ENCODE measurements around the gene ADCK1.
"Not testable (repeated sequence)": the region's sequence is repeated elsewhere in the genome, so short reads cannot be mapped to it uniquely, and the experiment has no call there.

The ADCK1 gene

DNA sequence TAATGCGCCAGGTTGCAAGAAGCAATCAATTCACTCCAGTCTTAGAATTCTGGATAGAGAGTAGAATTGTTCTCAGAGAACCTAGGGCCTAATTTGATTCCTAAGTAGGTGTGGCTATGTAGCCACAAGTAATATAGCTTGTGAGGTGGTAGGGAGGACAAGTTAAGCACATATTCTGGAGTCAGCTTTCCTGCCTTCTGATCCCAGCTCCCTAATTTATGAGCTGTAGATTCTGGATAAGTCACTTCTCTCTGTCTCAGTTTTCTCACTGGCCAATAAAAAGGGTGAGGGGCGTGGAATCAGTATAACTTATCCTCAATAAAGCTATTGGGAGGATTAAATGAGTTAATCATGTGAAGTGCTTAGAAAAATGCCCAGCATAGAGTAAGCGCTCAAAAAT lies 35.9 kb upstream of the ADCK1 start:
- H3K4me3 ChIP-seq (replicated peaks; ENCODE audit: low read depth, low read length) = no peak overlapping the region
- DNase-seq (ENCODE audit: extremely low read depth, low read depth) = no peak
- TF ChIP-seq, protein P1, sequence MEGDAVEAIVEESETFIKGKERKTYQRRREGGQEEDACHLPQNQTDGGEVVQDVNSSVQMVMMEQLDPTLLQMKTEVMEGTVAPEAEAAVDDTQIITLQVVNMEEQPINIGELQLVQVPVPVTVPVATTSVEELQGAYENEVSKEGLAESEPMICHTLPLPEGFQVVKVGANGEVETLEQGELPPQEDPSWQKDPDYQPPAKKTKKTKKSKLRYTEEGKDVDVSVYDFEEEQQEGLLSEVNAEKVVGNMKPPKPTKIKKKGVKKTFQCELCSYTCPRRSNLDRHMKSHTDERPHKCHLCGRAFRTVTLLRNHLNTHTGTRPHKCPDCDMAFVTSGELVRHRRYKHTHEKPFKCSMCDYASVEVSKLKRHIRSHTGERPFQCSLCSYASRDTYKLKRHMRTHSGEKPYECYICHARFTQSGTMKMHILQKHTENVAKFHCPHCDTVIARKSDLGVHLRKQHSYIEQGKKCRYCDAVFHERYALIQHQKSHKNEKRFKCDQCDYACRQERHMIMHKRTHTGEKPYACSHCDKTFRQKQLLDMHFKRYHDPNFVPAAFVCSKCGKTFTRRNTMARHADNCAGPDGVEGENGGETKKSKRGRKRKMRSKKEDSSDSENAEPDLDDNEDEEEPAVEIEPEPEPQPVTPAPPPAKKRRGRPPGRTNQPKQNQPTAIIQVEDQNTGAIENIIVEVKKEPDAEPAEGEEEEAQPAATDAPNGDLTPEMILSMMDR (IDR thresholded peaks at IDR 0.05; ENCODE audit: low read depth, low read length, missing control alignments) = no peak

DNA sequence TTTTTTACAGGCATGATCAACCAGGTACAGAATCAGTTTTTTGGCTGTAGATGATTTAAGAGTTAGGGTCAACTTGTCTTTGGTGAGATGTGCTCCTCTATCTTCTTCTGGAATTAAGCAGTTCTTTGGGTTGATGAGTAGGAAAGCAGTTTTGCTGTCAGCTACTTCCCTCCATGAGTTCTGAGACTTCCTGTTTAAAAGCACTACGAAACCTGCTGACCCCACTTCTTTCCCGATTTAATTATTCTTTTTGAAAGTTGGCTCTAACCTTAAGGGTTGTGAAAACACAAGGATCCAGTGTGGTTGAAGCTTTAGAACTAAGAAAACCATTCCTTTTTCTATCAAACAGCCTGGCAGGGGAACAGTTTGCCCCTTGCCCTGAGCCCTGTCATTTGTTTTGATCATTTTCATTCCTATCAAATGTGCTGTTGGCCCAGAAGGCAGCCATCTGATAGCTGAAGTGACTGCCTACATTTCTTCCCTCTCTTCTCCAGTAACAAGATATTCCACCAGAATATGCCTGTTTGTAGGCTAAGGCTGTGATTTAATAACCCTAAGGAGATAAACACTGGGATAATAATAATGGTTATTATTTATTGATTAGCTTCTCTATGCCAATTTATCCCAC lies 31.4 kb upstream of the ADCK1 start:
- H3K4me3 ChIP-seq (replicated peaks; ENCODE audit: low read depth, low read length) = not testable (repeated sequence)

DNA sequence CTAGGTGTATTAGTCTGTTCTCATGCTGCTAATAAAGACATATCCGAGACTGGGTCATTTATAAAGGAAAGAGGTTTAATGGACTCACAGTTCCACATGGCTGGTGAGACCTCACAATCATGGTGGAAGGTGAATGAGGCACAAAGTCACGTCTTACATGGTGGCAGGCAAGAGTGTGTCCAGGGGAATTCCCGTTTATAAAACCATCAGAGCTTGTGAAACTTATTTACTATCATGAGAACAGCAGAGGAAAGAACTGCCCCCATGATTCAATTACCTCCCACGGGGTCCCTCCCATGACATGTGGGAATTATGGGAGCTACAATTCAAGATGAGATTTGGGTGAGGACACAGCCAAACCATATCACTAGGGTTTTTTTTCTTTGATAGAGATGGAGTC lies 25.9 kb upstream of the ADCK1 start:
- DNase-seq (ENCODE audit: extremely low read depth, low read depth); H3K4me3 ChIP-seq (replicated peaks; ENCODE audit: low read depth, low read length): not testable (repeated sequence)

More for the DNA sequence above, 31.4 kb upstream of the ADCK1 start:
- DNase-seq (ENCODE audit: extremely low read depth, low read depth) = not testable (repeated sequence)

DNA sequence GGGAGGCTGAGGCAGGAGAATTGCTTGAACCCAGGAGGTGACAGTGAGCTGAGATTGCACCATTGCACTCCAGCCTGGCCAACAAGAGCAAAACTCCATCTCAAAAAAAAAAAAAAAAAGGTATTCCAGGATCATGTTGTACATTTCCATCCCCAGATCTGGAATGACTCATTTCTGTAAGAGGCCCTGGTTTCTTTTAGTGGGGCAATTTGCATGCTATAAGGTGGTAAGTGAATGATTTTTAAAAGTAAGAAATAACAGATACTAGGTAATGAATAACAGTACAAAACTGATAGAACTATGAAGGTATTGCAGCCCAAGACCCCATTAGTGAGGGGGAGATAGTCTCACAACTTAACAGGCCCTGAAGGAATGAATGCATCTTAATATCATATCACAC lies 17.7 kb upstream of the ADCK1 start:
- DNase-seq (ENCODE audit: extremely low read depth, low read depth) = no peak
- TF ChIP-seq, protein P1 (IDR thresholded peaks at IDR 0.05; ENCODE audit: low read depth, low read length, missing control alignments) = no peak
- H3K4me3 ChIP-seq (replicated peaks; ENCODE audit: low read depth, low read length) = no peak overlapping the region

DNA sequence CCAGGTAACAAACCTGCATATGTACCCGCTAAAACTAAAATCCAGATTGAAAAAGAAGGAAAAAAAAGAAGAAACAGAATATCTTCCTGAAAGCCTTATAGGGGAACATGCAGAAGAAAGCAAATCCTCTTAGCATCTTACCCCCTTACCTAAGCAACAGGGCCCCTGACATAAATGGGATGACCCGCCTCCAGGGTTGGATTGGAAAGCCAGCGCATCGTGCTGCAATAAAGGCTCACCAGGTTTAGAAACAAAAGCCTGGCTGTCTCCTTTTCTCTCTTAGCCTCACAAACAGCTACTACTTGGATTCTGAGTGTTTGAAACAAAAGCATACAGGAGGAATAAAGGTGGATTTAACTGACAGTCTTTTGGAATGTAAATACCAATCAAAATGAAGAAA lies 13.8 kb upstream of the ADCK1 start:
- TF ChIP-seq, protein P1 (IDR thresholded peaks at IDR 0.05; ENCODE audit: low read depth, low read length, missing control alignments) = no peak
- DNase-seq (ENCODE audit: extremely low read depth, low read depth) = no peak
- H3K4me3 ChIP-seq (replicated peaks; ENCODE audit: low read depth, low read length) = no peak overlapping the region

DNA sequence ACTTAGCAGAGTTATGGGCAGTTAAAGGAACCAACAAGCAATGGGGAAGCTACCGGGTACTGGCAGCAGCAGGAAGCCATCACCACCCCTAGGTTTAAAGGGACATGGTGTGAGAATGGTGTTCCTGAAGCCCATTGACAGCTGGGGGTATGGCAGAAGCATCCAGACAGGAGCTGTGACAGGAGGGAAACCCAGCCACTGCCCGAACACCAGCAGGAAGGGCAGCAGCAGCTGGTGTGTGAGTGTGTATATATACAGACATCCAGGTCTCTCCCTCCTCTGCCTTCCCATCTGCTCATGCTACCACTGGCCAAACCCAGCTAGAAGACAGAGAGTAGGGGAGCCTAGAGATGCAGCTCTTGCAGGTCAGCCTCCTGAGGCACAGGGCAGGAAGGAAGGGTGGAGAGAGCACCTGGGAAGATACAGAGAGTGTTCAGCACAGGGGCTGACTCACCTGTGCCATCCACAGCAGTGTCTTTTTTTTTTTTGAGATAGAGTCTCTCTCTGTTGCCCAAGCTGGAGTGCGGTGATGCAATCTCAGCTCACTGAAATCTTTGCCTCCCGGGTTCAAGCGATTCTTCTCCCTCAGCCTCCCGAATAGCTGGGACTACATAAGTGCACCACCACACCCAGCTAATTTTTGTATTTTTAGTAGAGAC lies 9.2 kb upstream of the ADCK1 start:
- H3K4me3 ChIP-seq (replicated peaks; ENCODE audit: low read depth, low read length) = no peak overlapping the region
- TF ChIP-seq, protein P1 (IDR thresholded peaks at IDR 0.05; ENCODE audit: low read depth, low read length, missing control alignments) = no peak
- DNase-seq (ENCODE audit: extremely low read depth, low read depth) = no peak

DNA sequence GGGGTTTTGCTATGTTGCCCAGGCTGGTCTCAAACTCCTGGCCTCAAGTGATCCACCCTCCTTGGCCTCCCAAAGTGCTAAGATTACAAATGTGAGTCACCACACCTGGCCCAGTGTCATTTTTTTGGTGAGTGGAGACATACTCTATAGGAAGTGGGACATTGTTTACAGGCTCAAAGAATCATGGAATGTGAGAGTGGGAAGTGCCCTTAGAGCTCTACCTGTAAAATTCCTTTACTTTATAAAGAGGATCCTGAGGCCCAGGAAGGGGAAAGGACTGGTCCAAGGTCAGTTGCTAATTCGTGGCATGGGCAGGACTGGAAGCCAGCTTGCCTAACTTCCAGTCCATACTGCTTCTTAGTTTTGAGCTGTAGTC lies 8.7 kb upstream of the ADCK1 start:
- TF ChIP-seq, protein P1 (IDR thresholded peaks at IDR 0.05; ENCODE audit: low read depth, low read length, missing control alignments) = no peak
- H3K4me3 ChIP-seq (replicated peaks; ENCODE audit: low read depth, low read length) = no peak overlapping the region
- no peak for DNase-seq (ENCODE audit: extremely low read depth, low read depth)

DNA sequence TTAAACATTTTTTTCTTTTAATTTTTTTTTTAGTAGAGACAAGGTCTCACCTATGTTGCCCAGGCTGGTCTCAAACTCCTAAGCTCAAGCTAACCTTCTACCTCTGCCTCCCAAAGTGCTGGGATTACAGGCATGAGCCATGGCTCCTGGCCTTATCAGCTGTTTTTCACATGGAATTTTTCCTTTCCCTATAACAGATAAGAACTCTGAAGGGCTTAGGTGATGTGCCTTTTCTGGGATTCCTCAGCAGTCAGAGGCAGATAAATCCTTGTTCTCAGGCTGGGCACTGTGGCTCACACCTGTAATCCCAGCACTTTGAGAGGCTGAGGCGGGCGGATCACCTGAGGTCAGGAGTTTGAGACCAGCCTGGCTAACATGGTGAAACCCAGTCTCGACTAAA lies 6.7 kb upstream of the ADCK1 start:
- not testable (repeated sequence) for H3K4me3 ChIP-seq (replicated peaks; ENCODE audit: low read depth, low read length); DNase-seq (ENCODE audit: extremely low read depth, low read depth)
